Measurements from ENCODE around the gene OSGEP.

Gene OSGEP

DNA sequence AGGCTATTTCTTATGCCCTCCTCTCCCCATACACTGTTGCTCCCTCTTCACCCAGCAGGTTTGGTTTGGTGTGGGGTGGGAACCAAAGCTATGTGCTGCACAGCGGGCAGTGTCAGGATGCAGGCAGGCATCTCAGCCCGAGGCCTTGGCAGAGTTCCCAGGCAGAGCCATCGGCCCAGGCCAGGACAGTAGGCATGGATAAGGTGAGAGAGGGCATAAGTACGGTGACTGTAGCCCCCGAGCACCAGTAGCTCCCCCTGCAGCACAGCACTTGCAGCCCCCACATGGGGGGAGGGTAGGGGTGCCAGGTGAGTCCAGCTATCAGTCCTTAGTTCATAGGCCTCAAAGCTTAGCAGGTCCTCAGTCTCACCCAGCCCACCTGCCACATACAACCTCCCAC lies 25.8 kb downstream of the OSGEP start:
- DNase-seq: no peak

DNA sequence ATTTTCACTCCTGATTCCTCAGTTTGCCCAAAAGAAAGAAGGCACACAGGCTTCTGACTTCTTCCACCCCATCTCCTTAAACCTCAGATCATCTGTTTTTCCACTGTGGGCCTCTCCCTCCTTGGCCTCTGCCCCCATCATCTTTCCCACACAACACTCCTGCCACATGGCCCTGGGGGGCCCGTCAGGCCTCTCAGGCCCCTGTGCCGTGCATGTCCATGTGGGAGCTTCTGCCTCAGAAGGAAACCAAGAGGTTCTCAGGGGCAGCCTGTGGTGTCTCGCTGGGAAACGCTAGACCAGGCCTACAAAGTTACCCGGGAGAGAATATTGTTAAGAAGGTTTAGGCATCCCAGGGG lies 26.6 kb downstream of the OSGEP start:
- no peak for DNase-seq

DNA sequence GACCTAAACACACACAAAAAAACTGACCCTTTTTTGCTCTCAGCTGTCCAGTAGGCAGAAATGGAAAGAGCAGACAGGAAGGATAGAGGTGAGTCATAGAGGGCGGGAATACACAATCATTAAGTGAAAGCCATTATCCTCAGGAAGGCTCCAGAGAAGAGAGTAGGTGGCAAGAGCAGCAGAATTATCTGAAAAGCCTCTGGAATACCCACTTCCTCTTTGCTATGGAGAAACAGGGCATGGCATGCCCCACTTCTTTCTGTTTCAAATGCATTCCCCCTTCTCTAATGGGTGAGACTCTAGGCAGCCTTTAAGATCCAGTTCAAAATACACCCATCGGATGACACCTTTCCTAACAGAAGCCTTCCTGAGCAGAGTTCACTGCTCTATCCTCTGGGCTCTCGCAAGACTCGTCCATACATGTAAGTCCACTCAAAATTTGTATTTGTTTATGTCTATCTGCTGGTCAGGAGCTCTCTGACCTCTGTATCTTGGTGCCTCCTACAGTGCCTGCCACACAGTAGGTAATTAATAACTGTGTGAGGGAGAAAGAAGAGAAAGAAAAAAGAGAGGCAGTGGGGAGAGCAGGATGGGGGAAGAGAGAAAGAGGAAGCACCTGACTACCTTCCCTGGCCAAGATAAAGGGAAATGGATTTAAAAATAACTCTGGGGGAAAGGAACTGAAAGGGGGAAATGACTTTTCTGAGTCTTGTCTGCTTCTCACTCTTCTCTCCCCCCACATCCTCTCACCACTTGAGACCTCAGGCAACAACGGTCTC lies 27.2 kb downstream of the OSGEP start:
- no peak for DNase-seq

DNA sequence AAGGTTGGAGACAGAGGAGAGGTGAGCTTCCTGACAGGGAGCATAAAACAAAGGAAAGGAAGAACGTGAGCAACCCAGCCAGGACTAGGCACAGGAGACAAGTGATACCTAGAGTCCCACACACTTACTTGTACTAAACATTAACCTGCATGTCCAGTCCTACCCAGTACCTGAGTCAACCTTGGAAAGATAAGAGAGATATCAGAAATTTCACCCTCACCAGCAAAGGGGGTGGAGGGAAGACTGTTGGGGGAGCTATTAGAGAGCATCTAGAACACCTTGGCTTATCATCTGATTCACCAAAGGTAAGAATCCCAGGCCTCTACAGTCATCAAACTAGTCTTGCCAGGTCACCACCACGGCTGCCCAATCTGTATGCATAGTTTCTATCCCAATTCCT lies 29.8 kb downstream of the OSGEP start:
- DNase-seq: no peak

DNA sequence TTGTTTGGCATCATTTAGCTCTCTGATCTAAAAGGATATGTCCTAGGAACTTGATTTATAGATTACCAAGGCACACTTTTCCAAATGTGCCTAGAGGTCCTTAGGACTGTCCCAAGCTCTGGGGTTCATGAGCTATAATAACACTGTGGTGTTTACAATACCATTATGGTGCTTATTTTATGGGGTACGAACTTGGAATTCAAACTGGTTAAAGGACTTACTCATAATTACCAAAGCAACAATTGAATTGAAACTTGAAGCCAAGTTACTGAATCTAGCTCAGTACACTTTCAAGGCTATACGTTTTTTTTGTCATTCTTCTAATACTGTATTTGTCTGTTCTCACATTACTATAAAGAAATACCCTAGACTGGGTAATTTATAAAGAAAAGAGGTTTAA lies 31.7 kb downstream of the OSGEP start:
- no peak for DNase-seq

DNA sequence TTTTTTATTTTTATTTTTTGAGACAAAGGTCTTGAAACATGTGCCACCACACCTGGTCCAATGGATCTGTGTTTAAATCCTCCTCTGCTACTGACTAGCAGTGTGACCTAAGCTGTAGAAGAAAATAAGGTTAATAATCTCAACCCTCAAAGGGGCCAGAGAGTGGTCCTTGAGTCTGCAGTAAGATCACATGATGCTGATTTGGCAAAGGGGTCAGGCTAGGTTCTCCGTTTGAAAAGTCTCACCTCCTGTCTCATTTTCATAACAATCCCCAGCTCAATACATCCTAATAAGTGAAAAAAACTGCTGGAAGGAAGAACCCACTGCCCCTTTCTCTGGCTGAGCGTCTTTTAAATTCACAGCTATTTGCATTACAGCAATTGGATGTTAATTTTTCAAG lies 33.3 kb downstream of the OSGEP start:
- DNase-seq: no peak

DNA sequence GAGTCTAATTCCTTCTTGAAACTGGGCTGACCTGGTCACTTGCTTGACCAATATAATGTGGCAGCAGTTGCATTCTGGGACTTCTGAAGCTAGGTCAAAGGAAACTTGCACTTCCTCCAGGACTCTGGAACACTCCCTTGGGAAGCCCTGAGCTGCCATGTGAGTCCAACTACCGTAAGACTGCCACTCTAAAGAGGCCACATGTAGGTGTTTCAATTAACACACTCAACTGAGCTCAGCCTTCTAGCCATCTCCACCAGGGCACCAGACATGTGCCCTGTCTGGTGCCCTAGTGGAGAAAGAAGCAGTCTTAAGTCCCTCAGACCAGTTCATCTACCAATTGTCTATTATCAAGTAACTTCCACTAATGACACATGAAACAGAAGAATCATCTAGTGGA lies 35.2 kb downstream of the OSGEP start:
- no peak for DNase-seq

DNA sequence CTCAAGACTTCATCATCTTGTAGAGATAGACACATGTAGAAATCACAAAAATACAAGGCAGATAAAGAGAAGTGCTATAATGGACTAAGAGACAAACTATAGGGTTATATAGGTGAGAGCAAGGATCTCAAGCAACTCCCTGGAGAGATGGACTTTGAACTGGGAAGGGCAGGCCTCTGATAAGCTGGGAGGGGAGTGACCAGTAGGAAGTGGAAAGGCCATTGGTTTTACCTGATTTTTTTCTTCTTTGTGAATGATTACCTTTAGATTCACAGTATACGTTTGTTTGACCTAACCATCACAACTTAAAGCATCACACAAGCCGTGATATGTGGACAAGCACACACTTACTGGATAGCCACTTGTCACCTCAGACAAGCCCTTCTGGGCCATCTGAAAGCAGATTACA lies 36.1 kb downstream of the OSGEP start:
- DNase-seq: no peak

DNA sequence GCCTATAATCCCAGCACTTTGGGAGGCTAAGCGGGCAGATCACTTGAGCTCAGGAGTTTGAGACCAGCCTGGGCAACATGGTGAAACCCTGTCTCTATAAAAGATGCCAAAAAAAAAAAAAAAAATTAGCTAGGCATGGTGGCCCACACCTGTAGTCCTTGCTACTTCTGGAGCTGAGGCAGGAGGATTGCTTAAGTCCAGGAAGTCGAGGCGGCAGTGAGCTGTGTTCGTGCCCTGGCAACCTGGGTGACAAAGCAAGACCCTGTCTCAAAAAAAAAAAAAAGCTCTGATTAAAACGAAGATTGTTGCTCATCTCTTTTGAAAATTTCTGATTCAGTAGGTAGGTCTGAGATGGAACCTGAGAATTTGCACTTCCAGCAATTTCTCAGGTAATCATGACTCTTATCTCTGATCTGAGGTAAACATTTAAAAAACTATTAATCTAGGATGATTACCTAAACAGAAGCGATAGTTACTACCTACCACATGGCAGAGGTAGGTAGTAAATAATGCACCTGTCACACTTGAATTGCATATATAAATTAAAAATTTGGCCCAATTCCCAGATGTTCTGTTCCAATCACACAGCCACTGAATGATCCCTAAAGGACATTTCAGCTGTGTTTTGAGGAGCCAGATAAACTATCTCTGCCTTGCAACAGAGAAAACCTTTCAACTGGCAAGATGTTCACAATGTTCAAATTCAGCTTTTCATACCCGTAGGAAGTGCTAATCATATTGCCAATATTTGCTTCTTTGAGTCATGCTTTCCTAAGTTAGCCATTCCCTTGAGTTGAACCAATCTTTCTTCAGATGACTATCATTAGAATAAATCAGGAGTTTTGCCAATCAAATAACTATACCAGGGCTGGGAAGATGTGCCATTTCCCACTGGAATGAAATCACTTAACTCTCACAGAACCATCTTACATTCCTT lies 37.1 kb downstream of the OSGEP start:
- no peak for DNase-seq

DNA sequence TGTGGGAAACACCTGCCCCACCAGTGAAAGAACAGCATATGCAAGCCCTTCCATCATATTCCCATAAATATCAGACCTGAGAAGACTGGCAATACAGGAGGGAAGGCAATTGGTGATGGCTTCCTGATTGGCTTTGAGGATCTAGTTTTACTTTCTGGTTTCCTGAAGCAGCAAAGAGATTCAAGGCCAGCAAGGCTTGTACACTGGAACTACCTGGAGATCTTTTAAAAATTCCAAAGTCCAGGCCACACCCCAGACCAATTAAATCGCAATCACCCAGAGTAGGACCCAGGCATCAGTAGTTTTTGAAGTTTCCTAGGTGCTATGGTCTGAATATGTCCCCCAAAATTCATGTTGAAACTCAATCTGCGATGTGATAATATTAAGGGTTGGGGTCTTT lies 38.4 kb downstream of the OSGEP start:
- DNase-seq: no peak

DNA sequence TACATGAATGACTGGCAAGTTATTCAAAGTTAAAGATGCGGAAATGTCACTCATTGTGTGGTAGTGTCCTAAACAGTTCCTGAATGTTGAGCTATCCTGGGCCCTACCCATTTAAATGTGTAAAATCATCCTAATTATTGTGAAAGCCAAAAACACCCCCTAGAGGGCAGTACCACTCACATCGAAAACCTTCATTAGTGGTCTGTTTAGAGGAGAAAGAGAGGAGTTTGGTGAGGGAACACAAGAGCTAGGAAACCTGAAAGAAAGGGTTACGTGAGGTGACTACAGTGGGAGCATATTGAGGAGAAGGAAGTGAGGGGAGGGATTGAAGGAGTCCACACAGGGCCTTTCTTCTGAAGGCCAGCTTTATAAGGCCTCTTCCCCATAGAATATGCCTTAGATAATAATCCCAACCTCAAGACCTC lies 38.8 kb downstream of the OSGEP start:
- DNase-seq: no peak

DNA sequence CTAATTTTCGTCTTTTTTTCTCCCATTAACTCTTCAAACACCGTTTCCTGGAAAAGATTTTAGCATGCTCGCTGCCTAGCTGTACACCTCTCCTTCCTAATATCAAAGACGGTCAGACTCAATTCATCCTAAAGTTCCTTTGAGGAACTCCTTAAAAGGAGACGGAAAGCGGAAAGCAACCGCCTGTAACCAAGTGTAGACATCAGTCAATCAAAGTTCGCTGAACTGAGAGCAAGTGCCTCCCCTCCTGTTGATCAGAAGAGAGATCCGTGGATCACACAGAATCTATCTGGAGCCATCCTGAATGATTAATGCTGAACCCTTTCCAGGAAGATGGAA lies 40.9 kb downstream of the OSGEP start:
- DNase-seq: no peak

DNA sequence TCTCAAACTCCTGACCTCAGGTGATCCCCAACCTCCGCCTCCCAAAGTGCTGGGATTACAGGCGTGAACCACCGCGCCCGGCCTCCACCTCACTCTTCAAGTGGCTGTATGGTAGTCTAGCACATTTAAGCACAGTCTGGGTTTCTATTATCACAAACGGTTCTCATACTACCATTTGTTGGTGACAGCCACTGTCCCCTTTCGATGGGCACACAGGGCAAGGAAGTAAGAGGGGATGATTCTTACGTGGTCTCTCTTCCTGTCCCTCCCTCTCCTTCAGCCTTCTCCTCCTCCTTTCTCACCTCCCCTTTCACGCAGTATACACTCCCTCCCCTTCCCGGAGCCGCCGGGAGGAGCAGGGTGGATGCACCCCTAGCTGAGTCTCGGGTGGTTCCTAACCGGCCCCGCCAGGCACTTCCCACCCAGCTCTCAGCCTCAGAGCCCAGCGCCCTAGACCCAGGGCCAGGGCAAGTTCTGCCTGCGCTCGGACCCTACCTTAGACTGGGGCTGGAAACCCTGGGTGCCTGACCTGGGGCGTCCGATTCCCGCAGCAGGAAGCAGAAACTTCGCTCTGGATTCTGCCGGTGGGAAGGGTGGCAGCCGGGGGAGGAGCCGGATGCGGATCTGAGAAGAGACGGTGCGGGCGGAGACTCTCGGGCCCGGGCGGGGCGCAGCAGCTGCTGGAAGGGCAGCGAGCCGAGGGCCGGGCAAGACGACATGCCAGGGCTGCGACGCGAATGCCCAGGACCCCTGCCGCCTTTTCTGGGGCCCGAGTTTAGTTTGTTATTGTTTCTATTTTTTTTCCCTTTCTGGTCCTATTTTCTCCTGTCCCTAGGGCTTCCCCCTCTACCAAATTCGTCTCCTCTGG lies 41.5 kb downstream of the OSGEP start, which contains the start of gene TEP1:
Gene TEP1, minus strand, starts transcription at position 626 of the 868 bp plus-strand sequence. CDS start 5,062 bp downstream, outside the sequence.
- peak; percentile 92 for DNase-seq

DNA sequence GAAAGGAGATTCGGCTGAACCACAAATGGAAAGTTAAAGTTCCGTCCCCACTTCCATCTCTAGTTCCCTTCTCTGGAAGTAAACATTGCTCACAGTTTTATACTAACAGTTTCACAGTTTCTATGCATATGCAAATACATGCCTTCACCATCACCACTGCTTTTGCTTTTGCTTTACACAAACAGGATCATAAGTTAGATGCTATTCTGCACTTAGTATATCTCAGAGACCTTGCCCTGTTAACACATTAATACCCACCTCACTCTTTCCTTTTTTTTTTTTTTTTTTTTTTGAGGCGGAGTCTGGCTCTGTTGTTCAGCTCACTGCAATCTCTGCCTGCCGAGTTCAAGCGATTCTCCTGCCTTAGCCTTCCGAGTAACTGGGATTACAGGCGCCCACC lies 42.2 kb downstream of the OSGEP start:
- DNase-seq: no peak

DNA sequence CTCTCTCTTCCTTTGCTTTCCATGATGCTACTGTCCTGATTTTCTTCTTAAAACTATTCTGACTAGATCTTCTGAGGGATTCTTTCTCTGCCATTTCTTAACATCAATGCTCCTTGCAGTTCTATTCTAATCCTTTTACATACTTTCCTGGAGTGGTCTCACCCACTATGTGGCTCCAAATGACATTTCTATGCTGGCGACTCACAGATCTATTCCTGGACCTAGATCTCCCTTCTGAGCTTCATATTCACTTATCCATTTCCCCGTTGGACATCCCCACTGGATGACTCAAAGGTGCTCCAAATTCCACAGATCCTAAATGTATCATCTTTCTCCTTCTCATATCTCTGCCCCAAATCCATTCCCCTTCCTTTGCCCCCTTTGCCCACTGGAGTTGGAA lies 45.4 kb downstream of the OSGEP start:
- no peak for DNase-seq

DNA sequence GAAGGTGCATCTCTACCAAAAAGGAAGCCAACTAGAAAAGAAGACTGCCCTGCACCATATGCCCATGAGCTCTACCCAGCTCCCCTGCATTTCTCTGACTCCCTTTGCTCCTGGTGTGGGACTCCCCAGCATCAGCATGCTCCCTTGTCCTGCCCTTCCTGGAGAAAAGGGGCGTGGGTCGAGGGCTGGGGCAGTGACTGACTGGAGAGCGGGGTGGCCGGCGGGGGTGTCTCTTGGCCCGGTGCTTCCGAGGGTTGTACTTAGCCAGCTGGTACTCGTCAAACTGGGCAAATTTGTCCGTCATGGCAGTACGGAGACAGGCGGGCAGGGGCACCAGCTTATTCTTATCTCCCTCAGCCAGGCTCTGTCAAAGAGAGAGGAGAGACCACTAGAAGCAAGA lies 51.1 kb downstream of the OSGEP start:
- DNase-seq: peak; percentile 53

DNA sequence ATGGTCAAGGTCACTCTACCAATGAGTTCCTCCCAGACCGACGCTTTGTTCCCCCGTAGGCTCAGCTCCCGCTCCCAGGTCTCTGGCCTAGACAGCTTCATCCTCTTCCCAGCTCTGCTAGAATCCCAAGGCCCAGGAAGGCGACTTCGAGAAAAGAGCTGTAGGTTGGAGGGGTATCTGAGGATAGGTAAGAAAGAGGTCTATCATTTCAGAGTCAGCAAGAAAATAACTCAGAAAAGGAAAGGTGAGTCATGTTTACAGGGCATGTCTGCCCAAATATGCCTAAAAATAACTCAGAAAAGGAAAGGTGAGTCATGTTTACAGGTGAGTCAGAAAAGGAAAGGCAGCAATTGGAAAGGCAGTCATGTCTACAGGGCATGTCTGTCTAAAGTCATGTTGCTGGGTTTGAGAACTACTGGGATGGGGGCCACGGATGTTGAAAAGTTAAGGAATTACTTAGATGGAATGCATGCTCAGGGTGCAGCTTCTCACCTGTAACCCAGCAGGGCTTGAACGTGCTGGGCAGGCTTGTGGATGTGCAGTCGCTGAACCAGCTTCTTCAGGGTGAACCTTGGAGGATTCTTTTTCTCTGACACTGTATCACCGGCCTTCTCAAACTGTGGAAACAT lies 53.5 kb downstream of the OSGEP start:
- DNase-seq: peak; percentile 63

DNA sequence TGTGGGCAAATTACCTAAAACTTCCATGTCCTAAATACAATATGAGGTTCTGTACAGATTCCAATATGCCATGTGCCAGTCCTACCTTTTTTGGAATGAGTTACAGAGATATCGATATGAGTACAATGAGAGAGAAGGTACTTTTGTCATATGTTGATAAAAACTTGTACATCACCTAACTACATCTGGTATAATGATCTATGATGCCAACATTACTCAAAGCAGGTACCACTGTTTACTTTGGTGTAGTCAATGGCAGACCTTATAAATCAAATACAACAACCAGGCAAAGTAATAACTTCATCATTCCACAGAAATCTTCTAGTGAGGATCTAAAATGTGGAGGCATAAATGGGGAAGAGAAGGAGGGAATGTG lies 54.0 kb downstream of the OSGEP start:
- no peak for DNase-seq

DNA sequence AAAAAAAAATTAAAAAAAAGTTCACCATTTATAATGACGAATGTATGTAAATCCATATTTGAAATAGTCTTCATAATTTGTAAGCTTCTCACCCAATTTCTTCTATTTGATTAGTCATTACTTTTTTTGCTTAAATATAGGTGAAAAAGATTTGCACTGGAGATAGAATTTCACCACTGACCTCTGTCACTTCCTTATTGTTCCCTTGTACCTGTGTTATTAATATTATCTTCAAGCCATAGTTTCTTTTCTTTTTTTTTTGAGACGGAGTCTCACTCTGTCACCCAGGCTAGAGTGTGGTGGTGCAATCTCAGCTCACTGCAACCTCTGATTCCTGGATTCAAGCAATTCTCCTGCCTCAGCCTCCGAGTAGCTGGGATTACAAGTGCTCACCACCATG lies 57.1 kb downstream of the OSGEP start:
- DNase-seq: no peak

All from activated effector memory CD4-positive, alpha-beta T cell treated with anti-CD3 and anti-CD28 coated beads, Interleukin-2, amount 50 U/mL, for 16 hours (primary cell).